Neural cell (in vitro differentiated cells): ENCODE data around the gene ST8SIA4. TPM values are rescaled to one million over a fixed set of nuclear protein-coding genes. Genes with fewer than 3 reads are reported as not detected.

Experiments
- H2AFZ ChIP-seq: fragments of 200-600, 300-800 bp; sonication (generic), shearing (Covaris generic); 2 replicates; pipeline ENCODE4 v1.6.0; 2014; ENCODE audit warnings: low read depth, mild to moderate bottlenecking, antibody characterized with exemption, low read length, moderate library complexity
- H3F3A ChIP-seq: fragments of 200-600 bp; shearing (Covaris generic); 2 replicates; pipeline ENCODE4 v1.6.1; 2016; ENCODE audit warnings: mild to moderate bottlenecking, moderate library complexity, mixed read lengths, antibody characterized with exemption, low read length; ENCODE audit not compliant: insufficient read depth, poor library complexity, severe bottlenecking
- H3K27ac ChIP-seq: fragments of 200-600, 300-800 bp; sonication (generic), shearing (Covaris generic); 2 replicates; pipeline ENCODE4 v1.5.1; 2014; ENCODE audit warnings: mild to moderate bottlenecking, low read length, moderate library complexity
- H3K27me3 ChIP-seq: fragments of 300-800, 200-600 bp; sonication (generic), shearing (Covaris generic); 2 replicates; pipeline ENCODE4 v1.6.0; 2014; ENCODE audit warnings: mild to moderate bottlenecking, low read depth, low read length, moderate library complexity; ENCODE audit not compliant: insufficient read depth
- H3K36me3 ChIP-seq: fragments of 300-800, 200-600 bp; sonication (generic), shearing (Covaris generic); 2 replicates; pipeline ENCODE4 v1.5.1; 2014; ENCODE audit warnings: mild to moderate bottlenecking, antibody characterized with exemption, low read length, moderate library complexity; ENCODE audit not compliant: insufficient read depth
- H3K4me2 ChIP-seq: fragments of 300-800, 200-600 bp; sonication (generic), shearing (Covaris generic); 2 replicates; pipeline ENCODE4 v1.6.0; 2014; ENCODE audit warnings: mild to moderate bottlenecking, low read length
- H3K4me3 ChIP-seq: fragments of 300-800, 200-600 bp; sonication (generic), shearing (Covaris generic); 2 replicates; pipeline ENCODE4 v1.5.1; 2014; ENCODE audit warnings: mild to moderate bottlenecking, low read length, moderate library complexity
- H3K79me2 ChIP-seq: fragments of 200-600 bp; shearing (Covaris generic); replicated peaks from 2 replicates; pipeline ENCODE4 v1.6.0; 2014; ENCODE audit warnings: mild to moderate bottlenecking, low read length, moderate library complexity; ENCODE audit not compliant: insufficient read depth
- H3K9ac ChIP-seq: fragments of 300-800, 200-600 bp; sonication (generic), shearing (Covaris generic); 2 replicates; pipeline ENCODE4 v1.6.1; 2016; ENCODE audit warnings: mild to moderate bottlenecking, low read length, mixed read lengths
- H3K9me2 ChIP-seq: fragments of 200-600 bp; shearing (Covaris generic); 2 replicates; pipeline ENCODE4 v1.6.1; 2016; ENCODE audit warnings: mild to moderate bottlenecking, low read length, mixed read lengths; ENCODE audit not compliant: insufficient read depth
- H3K9me3 ChIP-seq: fragments of 200-600, 300-800 bp; sonication (generic), shearing (Covaris generic); 2 replicates; pipeline ENCODE4 v1.6.1; 2016; ENCODE audit warnings: mild to moderate bottlenecking, mixed run types, low read length, moderate library complexity, mixed read lengths
- H4K20me1 ChIP-seq: fragments of 200-600 bp; shearing (Covaris generic); 2 replicates; pipeline ENCODE4 v1.6.1; 2016; ENCODE audit warnings: mild to moderate bottlenecking, mixed run types; ENCODE audit not compliant: insufficient read depth
- CTCF ChIP-seq: fragments of 450-650 bp; IDR thresholded peaks from 2 replicates; pipeline ENCODE4 v1.5.1; 2014; ENCODE audit warnings: antibody characterized with exemption, mild to moderate bottlenecking, moderate library complexity; ENCODE audit not compliant: poor library complexity, severe bottlenecking
- EP300 ChIP-seq: fragments of 450-650 bp; conservative IDR thresholded peaks from 2 replicates; pipeline ENCODE4 v1.6.1; 2014; ENCODE audit warnings: antibody characterized with exemption, mild to moderate bottlenecking, moderate library complexity; ENCODE audit not compliant: poor library complexity, severe bottlenecking
- EZH2 ChIP-seq: fragments of 200-600, 300-800 bp; shearing (Covaris generic), sonication (generic); IDR thresholded peaks from 2 replicates; pipeline ENCODE4 v1.6.1; 2014; ENCODE audit warnings: antibody characterized with exemption, low read length, borderline replicate concordance, mild to moderate bottlenecking; ENCODE audit not compliant: insufficient read depth, poor library complexity, severe bottlenecking
- MXI1 ChIP-seq: fragments of 450-650 bp; conservative IDR thresholded peaks from 2 replicates; pipeline ENCODE4 v1.6.1; 2014; ENCODE audit warnings: antibody characterized with exemption, mild to moderate bottlenecking; ENCODE audit not compliant: poor library complexity, severe bottlenecking
- POLR2AphosphoS5 ChIP-seq: IDR thresholded peaks from 2 replicates; pipeline ENCODE4 v1.6.1; 2012
- RAD21 ChIP-seq: fragments of 450-650 bp; conservative IDR thresholded peaks from 2 replicates; pipeline ENCODE4 v1.6.1; 2014; ENCODE audit warnings: antibody characterized with exemption, mild to moderate bottlenecking, moderate library complexity
- REST ChIP-seq: IDR thresholded peaks from 2 replicates; pipeline ENCODE4 v1.6.1; 2012; ENCODE audit warnings: borderline replicate concordance
- SMC3 ChIP-seq: fragments of 450-650 bp; conservative IDR thresholded peaks from 2 replicates; pipeline ENCODE4 v1.6.1; 2014; ENCODE audit warnings: antibody characterized with exemption, mild to moderate bottlenecking, moderate library complexity; ENCODE audit not compliant: poor library complexity
- TAF1 ChIP-seq: IDR thresholded peaks from 2 replicates; pipeline ENCODE4 v1.6.1; 2012; ENCODE audit warnings: low read depth
- polyA plus RNA-seq: library from polyadenylated mRNA; depleted of rRNA; stranded (reverse); fragments of >200 nt; gene quantifications from 2 replicates; pipeline ENCODE4 v1.2.3, GENCODE V29; 2014

ST8SIA4 gene
- polyA plus RNA-seq, 1 donor from 2014 or later = 15.6 TPM

GRCh38 chr5:100905259-100905914 is 2.3 kb upstream of the ST8SIA4 start:
- Histone ChIP-seq H3K4me3 (no peak overlapping the region), H3K9ac (no peak overlapping the region), H3K27me3 (no peaks in the 10 kb centered on the region), H3K9me3 (no peaks in the 10 kb centered on the region), H3F3A (no peaks in the 10 kb centered on the region), H2AFZ (no peak overlapping the region), H3K4me2 (no peak overlapping the region), H3K27ac (no peak overlapping the region), H3K36me3 (no peaks in the 10 kb centered on the region), H3K79me2 (peaks cover 11% of the 10 kb centered on the region), H3K9me2 (no peaks in the 10 kb centered on the region), H4K20me1 (no peaks in the 10 kb centered on the region)
- TF ChIP-seq EP300 = no peak
- no peak for TF ChIP-seq MXI1
- TF ChIP-seq EZH2 = no peak
- TF ChIP-seq POLR2AphosphoS5 = no peak
- no peak for TF ChIP-seq TAF1
- TF ChIP-seq RAD21 = no peak
- no peak for TF ChIP-seq CTCF
- no peak for TF ChIP-seq SMC3
- no peak for TF ChIP-seq REST

GRCh38 chr5:100904259-100904861 is 1.3 kb upstream of the ST8SIA4 start:
- H3K27me3 ChIP-seq = no peaks in the 10 kb centered on the region

More at GRCh38 chr5:100904259-100904861, 1.3 kb upstream of the ST8SIA4 start:
- no peaks in the 10 kb centered on the region for H3K9me3 ChIP-seq
- H4K20me1 ChIP-seq = no peaks in the 10 kb centered on the region
- no peaks in the 10 kb centered on the region for H3K9me2 ChIP-seq
- H3K36me3 ChIP-seq = no peaks in the 10 kb centered on the region
- peaks cover 16% of the 10 kb centered on the region for H3K79me2 ChIP-seq
- TF ChIP-seq RAD21 = no peak
- TF ChIP-seq EZH2 = no peak
- no peak for TF ChIP-seq MXI1
- TF ChIP-seq POLR2AphosphoS5 = no peak
- TF ChIP-seq EP300 = no peak
- TF ChIP-seq SMC3 = no peak
- no peak for TF ChIP-seq TAF1
- no peak for TF ChIP-seq REST
- no peak for TF ChIP-seq CTCF
- no peak overlapping the region for H3K4me3 ChIP-seq
- H3K4me2 ChIP-seq = no peak overlapping the region
- H3K9ac ChIP-seq = no peak overlapping the region
- H3K27ac ChIP-seq = no peak overlapping the region
- no peaks in the 10 kb centered on the region for H3F3A ChIP-seq
- no peak overlapping the region for H2AFZ ChIP-seq
